Adrenal gland (tissue), 5 donors: ENCODE results near the gene SLC28A1.

Experiments
- CTCF ChIP-seq, 6 experiments: fragments of 450-650 bp in 4 of 6; fragments of 200-600 bp in 2 of 6; sonication (generic) in 1 of 6; IDR thresholded peaks; 1 replicate in 5 of 6; 2 replicates in 1 of 6; pipeline versions ENCODE4 v1.5.1 to v1.8.0; 2016 to 2021; ENCODE audit warnings: antibody characterized with exemption in 6 of 6, mild to moderate bottlenecking in 2 of 6, moderate library complexity in 1 of 6
- POLR2A ChIP-seq, 2 donors: fragments of 450-650 bp; IDR thresholded peaks; one replicate each; pipeline ENCODE4 v1.6.1; 2017; ENCODE audit warnings: antibody characterized with exemption in 2 of 2, mild to moderate bottlenecking in 2 of 2, moderate library complexity in 1 of 2
- donor health status: DM: no; HTN: no; CAD: no.

- no peak for TF ChIP-seq CTCF (IDR thresholded peaks at IDR 0.05)
- TF ChIP-seq POLR2A (IDR thresholded peaks at IDR 0.05), result no peak
These were observed 22.7 kb upstream of the SLC28A1 start for GRCh38 chr15:84861781-84862180.
